MM.1S (cell line): Measurements from ENCODE around the gene ARF3.

Experiments used
- CTCF ChIP-seq: fragments of 300-600 bp; sonication (generic); IDR thresholded peaks from 2 replicates; pipeline ENCODE4 v1.5.1; 2016; ENCODE audit warnings: antibody characterized with exemption, low read length, mixed read lengths
- EZH2 ChIP-seq: fragments of 300-600 bp; sonication (generic); optimal IDR thresholded peaks from 2 replicates; pipeline ENCODE3; 2017; ENCODE audit warnings: low read depth, mild to moderate bottlenecking, antibody characterized with exemption, low read length, mixed read lengths
- EZH2phosphoT487 ChIP-seq: fragments of 300-600 bp; sonication (generic); IDR thresholded peaks from 2 replicates; pipeline ENCODE4 v1.6.1; 2018; ENCODE audit warnings: antibody characterized with exemption, low read length

GRCh38 chr12:48930475-48930874, 26.8 kb downstream of the ARF3 start:
- TF ChIP-seq CTCF = no peak
- no peak for TF ChIP-seq EZH2phosphoT487
- TF ChIP-seq EZH2 = no peak
